Kasumi-1 (cell line): Measurements from ENCODE around the gene GNG13.

Source experiments
- DNase-seq, 2 experiments: peaks; one replicate each; lab custom pipeline; 2025; lab: John Stamatoyannopoulos, UW

GNG13 gene

GRCh38 chr16:813204-813915 is 12.8 kb upstream of the GNG13 start:
- no peak for DNase-seq

DNA sequence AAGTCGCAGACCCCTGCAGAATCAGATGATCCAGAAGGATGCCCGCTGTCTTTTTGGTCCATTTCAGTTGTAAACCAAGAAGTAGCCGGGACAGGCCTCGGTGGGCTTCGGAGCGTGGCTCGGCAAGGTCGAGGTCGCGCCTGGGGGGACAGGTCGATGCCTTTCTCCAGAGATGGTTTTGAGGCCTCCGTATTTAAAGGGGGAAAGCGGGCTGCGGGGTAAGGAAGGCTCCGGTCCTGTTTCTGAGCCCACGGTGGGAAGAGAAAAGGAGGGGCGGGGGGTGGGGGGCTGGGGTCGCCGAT is 7.5 kb upstream of the GNG13 start:
- DNase-seq, result no peak

DNA sequence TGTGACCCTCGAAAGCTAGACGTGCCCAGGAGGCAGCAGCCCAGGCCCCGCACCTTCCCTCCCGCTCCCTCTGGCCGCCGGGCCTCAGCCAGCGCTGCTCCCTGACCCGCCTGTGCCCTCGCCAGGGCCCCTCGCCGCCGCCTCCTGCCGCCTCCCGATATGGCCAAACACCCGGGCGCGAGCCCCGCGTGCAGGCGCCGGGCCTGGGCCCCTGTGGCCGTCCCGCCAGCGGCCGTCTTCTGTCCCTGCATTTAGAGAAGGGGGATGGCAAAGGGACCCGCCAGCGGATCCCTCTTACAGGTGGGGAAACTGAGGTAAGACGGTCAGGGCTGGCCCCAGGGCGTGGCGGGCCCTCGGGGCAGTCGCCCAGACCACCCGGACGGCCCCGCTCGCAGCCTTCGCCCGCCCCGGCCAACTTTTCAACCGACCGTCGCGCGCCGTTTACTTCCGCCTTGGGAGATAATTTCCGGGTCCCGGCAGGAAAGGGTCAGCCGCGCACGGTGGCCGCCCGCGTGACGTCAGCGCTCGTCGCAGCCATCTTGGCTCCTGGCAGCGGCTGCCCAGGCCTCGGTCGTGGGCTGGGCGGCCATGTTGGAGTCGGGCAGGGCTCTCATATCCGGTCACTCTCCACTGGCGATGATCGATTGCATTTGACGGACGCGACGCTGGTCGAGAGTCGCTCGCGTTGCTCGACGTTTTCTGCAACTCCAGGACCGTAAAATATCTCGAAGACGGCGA is 7.0 kb upstream of the GNG13 start:
- DNase-seq, result no peak

DNA sequence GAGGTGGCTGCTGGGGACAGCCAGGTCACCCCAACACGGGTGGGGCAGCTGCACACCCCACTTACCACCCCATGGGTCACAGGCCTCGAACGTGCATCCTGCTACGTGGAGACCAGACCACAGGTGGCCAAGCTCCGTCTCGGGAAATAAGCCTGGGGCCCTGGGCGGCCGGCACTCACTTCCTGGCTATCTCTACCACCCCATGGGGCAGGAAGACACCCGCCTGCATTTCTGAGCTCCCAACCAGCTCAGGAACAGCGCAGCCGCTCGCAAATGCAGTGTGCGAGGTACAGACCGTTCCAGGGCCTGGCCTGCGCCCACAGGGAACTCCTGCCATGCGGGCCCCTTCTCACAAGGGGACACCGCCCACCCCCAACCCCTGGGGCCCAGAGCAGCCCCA is 4.9 kb upstream of the GNG13 start:
- no peak for DNase-seq

GRCh38 chr16:804193-805048 is 3.9 kb upstream of the GNG13 start:
- no peak for DNase-seq

- no peak for DNase-seq
Measured at GRCh38 chr16:803754-804080, 3.2 kb upstream of the GNG13 start.

- DNase-seq, result no peak
Measured at GRCh38 chr16:802914-803753, 2.6 kb upstream of the GNG13 start.

- DNase-seq, result no peak
Measured at GRCh38 chr16:802461-802860, 1.9 kb upstream of the GNG13 start.

DNA sequence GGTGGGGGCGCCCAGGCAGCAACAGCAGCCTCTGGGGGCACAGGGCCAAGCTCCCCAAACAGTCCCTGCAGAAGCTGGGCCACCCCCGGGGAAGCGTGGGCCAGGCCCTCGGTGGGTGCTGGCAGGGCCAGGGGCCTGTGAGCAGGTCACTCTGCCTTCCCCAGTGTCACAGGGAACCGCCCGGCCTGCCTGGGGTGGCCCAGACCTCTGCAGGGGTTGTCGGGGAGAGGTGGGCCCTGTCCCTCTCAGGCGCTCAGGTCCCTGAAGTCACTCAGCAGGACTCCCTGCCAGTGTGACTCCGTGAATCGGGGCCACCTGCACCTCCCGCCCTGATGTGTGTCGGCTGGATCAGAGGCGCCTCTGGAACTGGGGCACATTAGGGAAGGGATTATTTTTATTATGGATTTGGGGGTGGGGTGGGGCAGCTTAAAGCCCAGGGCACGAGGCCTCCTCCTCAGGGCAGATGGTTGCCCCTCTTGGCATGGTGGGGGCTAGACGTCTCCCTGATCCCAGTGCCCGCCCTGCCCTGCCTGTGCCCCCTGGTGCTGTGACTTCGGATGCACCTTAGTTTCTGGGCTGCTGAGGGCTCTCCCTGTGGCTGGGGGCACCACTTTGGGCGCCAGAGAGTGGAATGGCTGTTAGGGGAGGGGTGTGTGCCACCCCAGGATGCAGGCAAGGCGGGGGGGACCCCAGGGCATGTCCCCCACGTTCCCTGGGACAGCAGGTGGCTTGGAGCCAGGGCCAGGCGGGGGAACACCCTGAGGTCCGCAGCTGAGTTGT is 1.2 kb upstream of the GNG13 start:
- DNase-seq, result no peak

- DNase-seq, result no peak
Measured at GRCh38 chr16:800834-801511, 439 bp upstream of the GNG13 start.

- no peak for DNase-seq
Measured at GRCh38 chr16:799111-799947, 1.2 kb downstream of the GNG13 start.

DNA sequence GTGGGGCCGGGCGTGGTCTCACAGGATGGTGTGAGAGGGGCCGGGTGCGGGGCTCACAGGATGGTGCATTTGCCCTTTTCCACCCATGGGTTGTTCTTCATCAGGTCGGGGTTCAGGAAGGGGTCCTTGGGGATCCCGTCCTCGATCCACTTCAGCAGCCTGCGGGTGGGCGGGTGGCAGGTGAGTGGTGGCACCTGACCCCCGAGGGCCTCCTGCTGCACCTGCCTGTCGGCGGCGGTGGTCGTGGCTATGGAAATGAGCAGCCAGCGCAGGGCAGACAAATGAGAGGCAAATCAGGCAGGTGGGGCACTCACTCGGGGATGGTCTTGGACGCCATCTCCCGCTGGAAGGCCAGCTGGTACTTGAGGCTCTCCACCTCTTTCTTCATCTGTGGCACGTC is 1.9 kb downstream of the GNG13 start:
- no peak for DNase-seq

GRCh38 chr16:797686-798085 is 2.8 kb downstream of the GNG13 start:
- no peak for DNase-seq

- DNase-seq, result no peak
Measured at GRCh38 chr16:797120-797420, 3.5 kb downstream of the GNG13 start.

DNA sequence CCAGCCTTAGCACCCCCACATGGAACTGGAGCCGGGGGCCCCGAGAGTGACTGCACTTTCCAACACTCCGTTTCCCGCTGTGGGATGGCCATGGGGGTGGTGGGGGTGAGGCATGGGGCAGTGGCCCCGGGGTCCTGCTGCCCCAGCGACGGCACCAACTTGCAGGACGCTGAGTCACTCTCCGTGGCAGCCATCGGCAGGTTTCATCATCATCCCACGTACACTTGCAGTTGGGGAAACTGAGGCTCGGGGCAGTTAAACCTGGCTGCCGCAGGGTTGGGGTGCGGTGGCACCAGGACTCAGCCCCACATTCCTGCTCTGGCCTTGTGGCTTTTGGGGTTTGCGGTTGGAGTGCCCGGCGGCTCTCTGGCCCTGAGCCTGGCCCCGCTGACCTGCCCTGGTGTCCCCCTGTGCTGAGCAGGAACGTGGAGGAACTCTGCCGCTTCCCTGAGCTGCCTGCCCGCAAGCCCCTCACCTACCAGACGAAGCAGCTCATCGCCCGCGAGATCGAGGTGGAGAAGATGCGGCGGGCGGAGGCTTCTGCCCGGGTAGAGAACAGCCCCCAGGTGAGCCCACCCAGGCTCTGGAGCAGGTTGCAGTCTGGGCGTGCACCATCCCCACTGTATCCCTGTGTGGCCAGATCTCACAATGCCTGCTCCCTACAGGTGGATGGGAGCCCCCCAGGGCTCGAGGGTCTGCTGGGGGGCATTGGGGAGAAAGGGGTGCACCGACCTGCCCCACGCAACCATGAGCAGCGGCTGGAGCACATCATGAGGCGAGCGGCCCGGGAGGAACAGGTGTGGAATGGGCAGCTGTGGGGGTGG is 4.0 kb downstream of the GNG13 start:
- DNase-seq, result no peak

DNA sequence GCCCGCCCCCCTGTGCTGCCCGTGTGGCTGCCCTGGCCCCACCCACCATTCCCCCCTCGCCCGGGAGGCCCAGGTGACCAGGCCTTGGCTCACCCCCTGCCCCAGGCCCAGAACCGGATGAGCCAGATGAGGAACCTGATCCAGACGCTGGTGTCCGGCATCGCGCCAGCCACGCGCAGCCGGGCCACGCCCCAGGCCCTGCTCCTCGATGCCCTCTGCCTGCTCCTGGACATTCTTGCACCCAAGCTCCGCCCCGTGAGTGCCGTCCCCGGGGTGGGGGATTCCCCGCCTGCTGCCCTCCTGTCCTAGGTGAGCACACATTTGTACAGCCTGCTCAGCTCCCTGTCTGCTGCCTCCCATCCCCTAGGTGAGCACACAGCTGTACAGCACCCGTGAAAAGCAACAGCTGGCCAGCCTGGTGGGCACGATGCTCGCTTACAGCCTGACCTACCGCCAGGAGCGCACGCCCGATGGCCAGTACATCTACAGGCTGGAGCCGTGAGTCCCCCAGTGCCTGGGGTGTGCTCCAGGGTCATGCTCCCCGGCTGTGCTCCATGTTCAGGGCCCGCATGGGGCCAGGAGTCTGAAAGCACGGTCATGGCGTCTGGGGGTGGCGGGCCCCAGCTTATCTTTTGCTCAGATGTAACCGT is 4.8 kb downstream of the GNG13 start:
- no peak for DNase-seq

GRCh38 chr16:794853-795466 is 5.6 kb downstream of the GNG13 start:
- no peak for DNase-seq

DNA sequence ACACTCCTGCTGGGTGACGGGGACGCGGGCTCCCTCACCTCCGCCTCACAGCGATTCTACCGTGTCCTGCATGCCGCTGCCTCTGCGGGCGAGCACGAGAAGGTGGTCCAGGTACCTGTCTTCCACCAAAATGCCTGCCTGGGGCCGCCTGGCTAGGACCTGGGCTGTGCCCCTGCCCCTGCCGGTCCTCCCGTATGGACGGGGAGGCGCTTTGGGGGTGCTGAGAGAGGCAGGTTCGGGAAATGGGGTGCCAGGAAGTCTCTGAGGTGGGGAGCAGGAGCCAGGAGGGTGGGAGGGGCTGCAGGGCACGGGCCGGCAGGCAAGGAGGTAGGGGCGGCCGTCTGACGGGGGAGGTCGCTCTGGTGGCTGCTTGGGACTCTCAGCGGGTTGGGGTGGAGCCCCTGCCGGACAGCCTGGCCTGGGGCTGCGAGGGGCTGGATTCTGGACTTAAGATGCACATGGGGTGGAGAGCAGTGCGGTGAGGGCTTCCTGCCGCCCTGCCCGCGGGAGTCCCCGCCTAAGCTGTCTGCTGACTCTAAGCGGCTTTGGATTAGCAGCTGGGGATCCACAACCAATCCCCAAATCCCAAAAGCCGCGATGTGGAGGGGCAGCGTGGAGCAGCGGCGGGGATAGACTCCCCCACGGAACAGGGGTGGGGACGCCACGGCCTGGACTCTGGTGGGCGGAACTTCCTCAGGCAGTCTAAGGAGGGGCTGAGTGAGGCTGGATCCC is 6.3 kb downstream of the GNG13 start:
- DNase-seq, result no peak
